Measurements from ENCODE around the gene JOSD2. TPM values are rescaled to one million over a fixed set of nuclear protein-coding genes. Genes with fewer than 3 reads are reported as not detected.

JOSD2 gene
- total and polyA plus RNA-seq, 8 donors: 9.9 to 79.4 (median 61.0) TPM; not detected in 1

DNA sequence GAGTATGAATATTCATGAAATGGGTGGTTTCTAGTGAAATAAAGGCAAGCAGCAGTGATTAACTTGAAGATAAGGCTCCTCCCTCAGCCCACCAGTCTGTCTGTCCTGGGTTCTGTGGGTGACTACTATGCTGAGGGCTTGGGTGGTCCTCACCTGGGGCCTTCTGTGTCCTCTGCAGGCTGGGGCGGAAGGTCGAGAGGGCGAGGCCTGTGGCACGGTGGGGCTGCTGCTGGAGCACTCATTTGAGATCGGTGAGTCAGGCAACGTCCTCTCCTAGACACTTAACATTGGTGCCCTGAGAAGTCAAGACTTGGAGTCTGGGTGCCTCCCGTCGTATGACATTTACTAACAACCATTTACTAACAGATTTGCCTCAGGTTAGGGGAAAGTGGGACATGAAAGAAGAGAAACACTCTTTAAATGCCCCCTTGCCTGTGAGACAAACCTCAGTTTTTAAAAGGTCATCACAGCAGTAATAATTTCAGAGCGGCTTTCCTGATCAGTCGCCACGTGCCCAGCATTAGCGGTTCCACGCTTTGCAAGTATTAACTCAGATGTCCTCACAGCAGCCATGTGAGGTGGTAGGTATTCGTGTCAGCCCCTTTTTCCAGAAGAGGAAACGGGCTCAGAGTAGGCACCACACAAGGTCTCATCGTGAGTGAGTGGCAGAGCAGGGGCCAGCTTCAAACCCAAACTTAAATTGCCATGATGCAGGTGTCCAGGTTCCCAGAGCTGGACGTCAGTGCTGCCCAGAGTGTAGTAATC lies 33.1 kb downstream of the JOSD2 start:
- Histone ChIP-seq H3K4me3 (peak overlapping the region in 3 of 4 donors; percentile 86 to 96 (median 91)), H3K27me3 (no peaks in the 10 kb centered on the region), H3K36me3 (peaks cover 37 to 51% (median 48%) of the 10 kb centered on the region in 4 donors), H3K4me1 (peaks cover 12 to 29% (median 20%) of the 10 kb centered on the region in 4 donors), H3K9me3 (no peaks in the 10 kb centered on the region), H3K27ac (no peak overlapping the region)
- 93 to 97% (median 95%) methylated on average over 17 of the region's 17 CpGs for WGBS, 5 donors
- DNase-seq: no peak
- intact Hi-C loops (cut with DNase I; ENCODE audit: low total_unique reads): no loop called here
- TF ChIP-seq POLR2AphosphoS5 (IDR thresholded peaks at IDR 0.05) (no peak), POLR2A (IDR thresholded peaks at IDR 0.05) (no peak), EP300 (IDR thresholded peaks at IDR 0.05) (no peak)

DNA sequence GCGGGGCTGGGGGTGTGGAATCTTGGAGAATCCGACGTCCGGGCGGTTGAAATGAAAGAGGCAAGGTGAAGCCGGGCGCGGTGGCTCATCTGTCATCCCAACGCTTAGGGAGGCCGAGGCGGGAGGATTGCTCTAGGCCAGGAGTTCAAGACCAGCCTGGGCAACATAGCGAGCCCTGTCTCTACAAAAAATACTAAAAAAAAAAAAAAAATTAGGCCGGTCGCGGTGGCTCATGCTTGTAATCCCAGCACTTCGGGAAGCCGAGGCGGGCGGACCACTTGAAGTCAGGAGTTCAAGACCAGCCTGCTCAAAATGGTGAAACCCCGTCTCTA lies 34.1 kb downstream of the JOSD2 start:
- no peaks in the 10 kb centered on the region for H3K9me3 ChIP-seq
- DNase-seq: no peak
- TF ChIP-seq CTCF (IDR thresholded peaks at IDR 0.05) (no peak), EP300 (IDR thresholded peaks at IDR 0.05) (no peak), POLR2A (IDR thresholded peaks at IDR 0.05) (no peak), POLR2AphosphoS5 (IDR thresholded peaks at IDR 0.05) (no peak)
- H3K27ac ChIP-seq: peak overlapping the region; percentile 86 to 90 (median 89)
- no peaks in the 10 kb centered on the region for H3K27me3 ChIP-seq
- WGBS, 5 donors: 15 to 20% (median 16%) methylated on average over 19 to 20 of the region's 20 CpGs
- peak overlapping the region; percentile 86 to 97 (median 94) for H3K4me3 ChIP-seq
- intact Hi-C loops (cut with DNase I; ENCODE audit: low total_unique reads): no loop called here
- peaks cover 27 to 40% (median 38%) of the 10 kb centered on the region in 4 donors for H3K36me3 ChIP-seq
- H3K4me1 ChIP-seq: peaks cover 12 to 29% (median 20%) of the 10 kb centered on the region in 4 donors

DNA sequence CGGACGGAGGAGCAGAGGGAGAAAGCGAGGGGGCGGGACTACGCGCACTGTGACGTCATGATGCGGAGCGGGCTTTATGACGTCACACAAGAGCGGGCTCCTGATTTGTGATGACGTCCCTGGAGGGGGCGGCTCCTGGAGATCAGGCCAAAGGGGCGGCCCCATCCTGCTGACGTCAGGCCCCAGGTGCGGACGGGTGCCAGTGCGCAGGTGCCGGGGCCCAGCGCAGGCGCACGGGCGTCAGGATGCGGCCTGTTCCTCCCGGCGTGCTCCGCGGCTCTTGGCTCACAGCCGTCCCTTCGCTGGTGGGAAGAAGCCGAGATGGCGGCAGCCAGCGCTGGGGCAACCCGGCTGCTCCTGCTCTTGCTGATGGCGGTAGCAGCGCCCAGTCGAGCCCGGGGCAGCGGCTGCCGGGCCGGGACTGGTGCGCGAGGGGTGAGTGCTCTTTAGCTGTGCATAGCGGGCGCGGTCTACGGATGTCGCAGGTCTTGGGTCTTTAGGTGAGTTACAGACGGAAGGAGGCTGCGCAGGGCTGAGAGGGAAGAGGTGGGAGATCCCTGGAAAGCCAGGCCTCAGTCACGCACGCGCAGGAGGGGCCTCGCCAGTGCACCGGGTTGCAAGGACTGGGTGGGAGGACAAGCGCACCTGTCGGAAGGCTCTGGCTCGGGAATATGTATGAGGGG lies 34.6 kb downstream of the JOSD2 start, which contains the start of the genes EMC10 and GARIN5A:
Gene EMC10 (plus strand): TSS at position 284 of the 683 bp plus-strand sequence. CDS start 38 bp downstream, at position 322.
Gene GARIN5A (minus strand): TSS at position 625 of the 683 bp plus-strand sequence. CDS start 460 bp downstream, at position 165.
- intact Hi-C loops (cut with DNase I; ENCODE audit: low total_unique reads): no loop called here
- peak within 1 kb of the TSS; percentile 86 to 90 (median 89) for H3K27ac ChIP-seq
- peak within 1 kb of the TSS; percentile 86 to 97 (median 94) for H3K4me3 ChIP-seq
- no peaks in the 10 kb centered on the region for H3K27me3 ChIP-seq
- H3K9me3 ChIP-seq: no peaks in the 10 kb centered on the region
- peaks cover 12 to 29% (median 20%) of the 10 kb centered on the region in 4 donors for H3K4me1 ChIP-seq
- WGBS, 5 donors: 1 to 4% (median 3%) methylated on average over 48 to 58 of the region's 58 CpGs
- DNase-seq: peak; percentile 94 to 99
- H3K36me3 ChIP-seq: peaks cover 22 to 35% (median 33%) of the 10 kb centered on the region in 4 donors
- TF ChIP-seq CTCF (IDR thresholded peaks at IDR 0.05): peak in 1 of 7 experiments; percentile 23
- peak in 1 of 4 donors; percentile 52 for TF ChIP-seq POLR2A (IDR thresholded peaks at IDR 0.05)
- peak; percentile 81 to 90 (median 88) for TF ChIP-seq POLR2AphosphoS5 (IDR thresholded peaks at IDR 0.05)
- no peak for TF ChIP-seq EP300 (IDR thresholded peaks at IDR 0.05)

GRCh38 chr19:50475736-50476223 lies 35.2 kb downstream of the JOSD2 start:
- H3K27me3 ChIP-seq: no peaks in the 10 kb centered on the region
- WGBS, 5 donors: 68 to 78% (median 75%) methylated on average over 27 to 29 of the region's 29 CpGs
- H3K9me3 ChIP-seq: no peaks in the 10 kb centered on the region
- H3K27ac ChIP-seq: peak overlapping the region; percentile 40 to 90 (median 89)
- peaks cover 12 to 29% (median 20%) of the 10 kb centered on the region in 4 donors for H3K4me1 ChIP-seq
- TF ChIP-seq EP300 (IDR thresholded peaks at IDR 0.05) (peak; percentile 39), CTCF (IDR thresholded peaks at IDR 0.05) (no peak)
- intact Hi-C loops (cut with DNase I; ENCODE audit: low total_unique reads): no loop called here
- DNase-seq: no peak
- peaks cover 20 to 29% (median 27%) of the 10 kb centered on the region in 4 donors for H3K36me3 ChIP-seq
- peak overlapping the region; percentile 86 to 97 (median 94) for H3K4me3 ChIP-seq
